Stimulated activated effector memory CD8-positive, alpha-beta T cell treated with anti-CD3 and anti-CD28 coated beads, Interleukin-12 subunit alpha, Interleukin-12 subunit beta, amount 100 ng/mL, for 72 hours (primary cell): Measurements from ENCODE around the gene VAT1L.

Source experiments
- ATAC-seq: fragments of 150-1000 bp; cut with Tn5 transposase; 2 replicates; pipeline ENCODE4 v1.10.0; 2021
- DNase-seq, 2 donors: peaks; one replicate each; pipeline ENCODE4 v3.0.0; 2021 to 2022; ENCODE audit warnings: low spot score in 2 of 2
- H3K27ac Mint-ChIP-seq: one replicate; pipeline ENCODE4 v1.8.0; 2022; ENCODE audit warnings: mild to moderate bottlenecking, mixed read lengths
- H3K36me3 Mint-ChIP-seq: one replicate; pipeline ENCODE4 v1.8.0; 2022; ENCODE audit warnings: mild to moderate bottlenecking, mixed read lengths
- H3K4me1 Mint-ChIP-seq: one replicate; pipeline ENCODE4 v1.8.0; 2022; ENCODE audit warnings: mixed read lengths
- H3K4me3 Mint-ChIP-seq: one replicate; pipeline ENCODE4 v1.8.0; 2022; ENCODE audit warnings: mild to moderate bottlenecking, mixed read lengths
- H3K9me3 Mint-ChIP-seq: one replicate; pipeline ENCODE4 v1.8.0; 2022; ENCODE audit warnings: mixed read lengths

VAT1L gene, protein sequence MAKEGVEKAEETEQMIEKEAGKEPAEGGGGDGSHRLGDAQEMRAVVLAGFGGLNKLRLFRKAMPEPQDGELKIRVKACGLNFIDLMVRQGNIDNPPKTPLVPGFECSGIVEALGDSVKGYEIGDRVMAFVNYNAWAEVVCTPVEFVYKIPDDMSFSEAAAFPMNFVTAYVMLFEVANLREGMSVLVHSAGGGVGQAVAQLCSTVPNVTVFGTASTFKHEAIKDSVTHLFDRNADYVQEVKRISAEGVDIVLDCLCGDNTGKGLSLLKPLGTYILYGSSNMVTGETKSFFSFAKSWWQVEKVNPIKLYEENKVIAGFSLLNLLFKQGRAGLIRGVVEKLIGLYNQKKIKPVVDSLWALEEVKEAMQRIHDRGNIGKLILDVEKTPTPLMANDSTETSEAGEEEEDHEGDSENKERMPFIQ

DNA sequence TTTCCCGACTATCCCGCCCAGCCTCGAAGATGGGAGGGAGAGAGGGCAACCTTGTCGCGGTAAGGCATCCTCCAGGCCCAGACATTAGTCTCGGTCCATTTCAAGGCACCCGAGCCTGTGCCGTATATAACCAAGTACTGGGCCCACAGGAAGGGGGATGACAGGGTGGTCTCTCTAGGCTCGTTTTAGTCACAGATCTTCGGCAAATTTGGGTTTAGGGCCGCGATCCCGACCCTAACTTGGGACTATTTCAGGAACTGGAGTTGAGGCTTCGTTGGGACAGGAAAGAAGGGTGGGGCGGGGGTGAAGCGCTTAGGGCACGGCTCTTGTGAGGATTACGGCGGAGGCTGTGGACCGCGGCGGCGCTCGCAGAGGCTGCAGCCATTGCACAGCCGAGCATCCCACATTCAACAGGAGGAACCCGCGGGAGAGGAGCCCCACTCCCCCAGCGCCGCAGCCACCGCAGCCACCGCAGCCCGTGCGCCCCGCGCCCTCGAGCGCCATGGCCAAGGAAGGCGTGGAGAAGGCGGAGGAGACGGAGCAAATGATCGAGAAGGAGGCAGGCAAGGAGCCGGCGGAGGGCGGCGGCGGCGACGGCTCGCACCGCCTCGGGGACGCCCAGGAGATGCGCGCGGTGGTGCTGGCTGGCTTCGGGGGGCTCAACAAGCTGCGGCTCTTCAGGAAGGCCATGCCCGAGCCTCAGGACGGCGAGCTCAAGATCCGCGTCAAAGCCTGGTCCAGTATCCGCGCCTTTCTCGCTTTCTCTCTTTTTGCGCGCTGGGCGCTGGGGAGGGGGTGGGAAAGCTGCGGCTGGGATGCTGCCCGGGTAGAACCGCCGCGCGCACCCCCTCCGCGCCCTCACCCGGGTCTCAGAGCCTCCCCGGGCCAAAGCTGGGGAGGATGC, at the start of gene VAT1L:
Gene VAT1L (plus strand): TSS at position 384 of the 904 bp plus-strand sequence. CDS start 119 bp downstream, at position 503.
- peak in 1 of 2 donors; percentile 53 for DNase-seq
- H3K4me3 Mint-ChIP-seq = peak within 1 kb of the TSS; percentile 71
- H3K9me3 Mint-ChIP-seq = no peaks in the 10 kb centered on the region
- peaks cover 6% of the 10 kb centered on the region for H3K4me1 Mint-ChIP-seq
- peak; percentile 67 for ATAC-seq
- H3K36me3 Mint-ChIP-seq = no peaks in the 10 kb centered on the region
- no peak within 1 kb of the TSS for H3K27ac Mint-ChIP-seq

DNA sequence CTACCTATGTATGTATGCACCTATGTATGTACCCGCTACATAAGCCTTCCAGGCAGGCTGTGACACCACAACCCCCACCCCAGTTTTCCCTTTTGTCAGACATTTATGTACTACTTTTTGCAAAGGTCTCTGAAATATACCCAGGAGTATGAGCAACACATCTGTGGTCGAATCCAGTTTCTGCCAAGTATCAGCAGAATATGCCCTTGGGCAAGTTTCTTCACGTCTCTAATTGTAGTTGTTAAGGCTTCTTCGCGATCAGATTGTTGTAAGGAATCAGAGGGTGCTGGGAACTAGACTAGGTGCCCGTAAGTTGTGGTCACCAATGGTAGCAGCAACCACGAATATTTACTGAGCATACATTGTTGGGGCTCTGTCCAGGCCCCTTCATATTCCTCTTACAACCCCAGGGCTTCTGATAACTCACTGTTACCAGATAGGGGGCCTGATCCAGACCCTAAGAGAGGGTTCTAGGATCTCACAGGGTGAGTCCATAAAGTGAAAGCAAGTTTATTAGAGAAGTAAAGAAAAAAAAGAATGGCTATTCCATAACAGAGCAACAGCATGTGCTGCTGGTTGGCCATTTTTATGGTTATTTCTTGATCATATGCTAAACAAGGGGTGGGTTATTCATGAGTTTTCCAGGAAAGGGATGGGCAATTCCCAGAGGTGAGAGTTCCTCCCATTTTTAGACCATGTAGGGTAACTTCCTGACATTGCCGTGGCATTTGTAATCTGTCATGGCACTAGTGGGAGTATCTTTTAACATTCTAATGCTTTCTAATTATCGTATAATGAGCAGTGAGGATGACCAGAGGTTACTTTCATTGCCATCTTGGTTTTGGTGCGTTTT, 49.4 kb upstream of the VAT1L start:
- Mint-ChIP-seq H3K36me3 (no peaks in the 10 kb centered on the region), H3K27ac (no peak overlapping the region), H3K4me3 (no peak overlapping the region), H3K9me3 (peaks cover 6% of the 10 kb centered on the region), H3K4me1 (peaks cover 24% of the 10 kb centered on the region)
- DNase-seq = no peak
- ATAC-seq = no peak

DNA sequence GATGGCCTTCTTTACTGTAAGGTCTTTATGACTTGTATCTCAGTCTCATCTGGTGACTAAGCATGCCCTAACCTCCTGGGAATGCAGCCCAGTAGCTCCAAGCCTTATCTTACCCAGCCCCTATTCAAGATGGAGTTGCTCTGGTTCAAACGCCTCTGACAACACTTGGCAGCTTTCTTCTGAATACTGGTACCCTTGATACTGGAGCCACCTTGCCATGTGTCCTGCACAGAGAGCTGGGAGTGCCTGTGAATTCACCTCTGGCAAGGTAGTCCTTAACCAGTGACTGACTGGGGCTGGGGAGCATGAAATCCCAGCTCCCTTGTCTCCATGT, 48.8 kb upstream of the VAT1L start:
- DNase-seq = no peak
- peaks cover 5% of the 10 kb centered on the region for H3K9me3 Mint-ChIP-seq
- ATAC-seq = no peak
- no peak overlapping the region for H3K27ac Mint-ChIP-seq
- H3K4me3 Mint-ChIP-seq = no peak overlapping the region
- H3K36me3 Mint-ChIP-seq = no peaks in the 10 kb centered on the region
- H3K4me1 Mint-ChIP-seq = peaks cover 24% of the 10 kb centered on the region

DNA sequence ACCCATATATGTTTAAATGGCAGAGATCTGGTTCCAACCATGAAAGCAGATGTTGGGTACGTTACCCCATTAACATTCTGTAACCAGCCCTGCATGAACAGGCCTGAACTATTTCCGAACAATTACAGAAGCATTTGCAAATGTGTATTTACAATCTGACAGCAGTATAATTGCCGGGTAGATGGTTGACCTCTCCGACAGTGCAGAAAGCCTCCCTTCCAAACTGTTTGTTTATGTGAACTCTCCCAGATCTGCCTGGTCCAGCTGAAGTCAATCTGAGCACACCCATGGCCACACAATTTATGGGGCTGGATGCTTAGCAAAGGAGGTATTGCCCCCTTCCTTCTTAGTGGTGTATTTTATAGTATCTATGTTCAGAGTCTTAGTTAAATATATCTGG, 44.2 kb upstream of the VAT1L start:
- Mint-ChIP-seq H3K27ac (no peak overlapping the region), H3K4me1 (peaks cover 7% of the 10 kb centered on the region), H3K9me3 (no peaks in the 10 kb centered on the region), H3K4me3 (no peak overlapping the region), H3K36me3 (no peaks in the 10 kb centered on the region)
- ATAC-seq = no peak
- DNase-seq = no peak

DNA sequence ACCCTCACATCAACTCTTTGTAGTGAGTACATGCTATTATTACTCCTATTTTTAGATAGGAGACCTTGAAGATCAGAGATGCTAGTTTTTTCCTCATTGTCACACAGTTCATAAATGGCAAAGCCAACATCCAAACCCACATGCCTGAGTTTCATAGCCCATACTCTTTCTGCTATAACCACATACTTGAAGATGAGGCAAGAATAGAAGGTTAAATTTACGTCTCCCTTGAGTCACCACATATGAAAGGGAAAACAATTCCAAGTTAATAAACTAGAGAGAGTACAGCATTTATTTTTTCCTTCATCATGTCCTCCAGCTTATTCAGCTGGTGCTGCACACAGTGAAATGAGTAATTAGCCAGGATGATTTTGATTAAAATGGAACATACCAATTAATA, 42.4 kb upstream of the VAT1L start:
- DNase-seq = no peak
- no peak overlapping the region for H3K4me3 Mint-ChIP-seq
- ATAC-seq = no peak
- no peaks in the 10 kb centered on the region for H3K9me3 Mint-ChIP-seq
- no peaks in the 10 kb centered on the region for H3K4me1 Mint-ChIP-seq
- H3K36me3 Mint-ChIP-seq = no peaks in the 10 kb centered on the region
- H3K27ac Mint-ChIP-seq = no peak overlapping the region

DNA sequence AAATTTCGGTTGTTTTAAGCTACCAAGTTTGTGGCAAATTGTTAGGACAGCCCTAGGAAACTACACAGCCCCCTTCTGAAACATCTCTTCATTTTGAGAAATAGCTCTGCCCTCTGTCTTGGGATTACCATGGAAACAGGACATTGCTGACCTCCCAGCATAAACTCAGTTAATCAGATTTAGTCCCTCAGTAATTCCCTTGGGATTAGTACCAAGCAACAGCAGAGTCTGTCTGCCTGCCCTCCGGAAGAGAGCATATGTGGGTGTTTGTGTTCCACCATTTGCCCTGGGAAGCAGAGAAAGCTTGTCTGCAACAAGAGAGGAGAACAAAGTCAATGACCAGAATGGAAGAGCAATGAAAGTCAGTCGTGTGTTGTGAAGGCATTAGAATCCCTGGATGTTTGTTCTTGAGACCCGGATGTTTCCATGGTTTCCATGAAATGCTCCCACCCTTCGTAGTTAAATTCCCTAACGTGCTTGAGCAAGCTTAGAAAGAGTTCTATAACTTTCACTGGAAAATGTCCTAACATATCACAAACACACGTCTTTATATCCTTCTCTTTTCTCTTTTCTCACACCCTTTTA, 39.9 kb upstream of the VAT1L start:
- H3K9me3 Mint-ChIP-seq = no peaks in the 10 kb centered on the region

DNA sequence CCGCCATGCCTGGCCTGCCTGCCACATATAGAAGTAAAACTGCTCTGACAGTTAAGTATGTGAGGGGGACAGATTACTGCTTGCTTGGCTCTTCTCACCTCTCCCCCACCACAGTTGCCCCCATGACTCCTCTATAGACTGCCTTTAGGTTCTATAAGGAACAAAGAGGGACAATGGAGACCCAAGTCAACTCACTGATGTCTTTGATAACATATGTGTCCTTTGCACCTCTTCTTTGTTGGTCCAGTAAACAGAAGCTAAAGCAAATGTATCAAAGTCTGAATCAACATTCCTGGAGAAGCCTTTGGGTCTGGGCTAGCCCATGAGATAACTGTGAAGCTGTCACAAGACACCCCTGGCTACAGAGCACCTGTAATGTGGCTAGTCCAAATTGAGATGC, 38.9 kb upstream of the VAT1L start:
- Mint-ChIP-seq H3K4me3 (no peak overlapping the region), H3K9me3 (no peaks in the 10 kb centered on the region), H3K4me1 (no peaks in the 10 kb centered on the region), H3K27ac (no peak overlapping the region), H3K36me3 (no peaks in the 10 kb centered on the region)
- ATAC-seq = no peak
- DNase-seq = no peak

More for the DNA sequence above, 39.9 kb upstream of the VAT1L start:
- no peaks in the 10 kb centered on the region for H3K4me1 Mint-ChIP-seq
- DNase-seq (no peak), ATAC-seq (no peak)
- H3K36me3 Mint-ChIP-seq = no peaks in the 10 kb centered on the region
- no peak overlapping the region for H3K4me3 Mint-ChIP-seq
- no peak overlapping the region for H3K27ac Mint-ChIP-seq

DNA sequence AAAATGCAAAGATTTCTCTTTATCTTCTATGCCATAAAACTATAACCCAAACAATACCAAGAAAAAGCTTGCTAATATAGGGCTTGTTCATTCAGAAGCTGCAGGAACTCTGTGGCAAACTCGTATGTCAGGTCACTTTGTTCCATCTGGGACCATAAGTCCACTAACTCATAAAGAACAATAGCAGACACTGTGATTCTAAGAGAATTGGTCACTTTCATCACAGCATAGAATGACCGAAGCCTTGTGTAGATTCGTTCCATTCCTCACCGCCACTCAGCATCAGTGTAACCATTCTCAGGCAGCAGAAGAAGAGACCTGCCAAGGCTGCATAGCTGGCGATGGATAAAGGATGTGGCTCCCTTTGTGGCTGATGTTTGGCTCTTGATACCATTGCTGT, 30.3 kb upstream of the VAT1L start:
- no peak for ATAC-seq
- Mint-ChIP-seq H3K4me1 (no peaks in the 10 kb centered on the region), H3K27ac (no peak overlapping the region), H3K36me3 (no peaks in the 10 kb centered on the region), H3K9me3 (no peaks in the 10 kb centered on the region), H3K4me3 (no peak overlapping the region)
- no peak for DNase-seq

DNA sequence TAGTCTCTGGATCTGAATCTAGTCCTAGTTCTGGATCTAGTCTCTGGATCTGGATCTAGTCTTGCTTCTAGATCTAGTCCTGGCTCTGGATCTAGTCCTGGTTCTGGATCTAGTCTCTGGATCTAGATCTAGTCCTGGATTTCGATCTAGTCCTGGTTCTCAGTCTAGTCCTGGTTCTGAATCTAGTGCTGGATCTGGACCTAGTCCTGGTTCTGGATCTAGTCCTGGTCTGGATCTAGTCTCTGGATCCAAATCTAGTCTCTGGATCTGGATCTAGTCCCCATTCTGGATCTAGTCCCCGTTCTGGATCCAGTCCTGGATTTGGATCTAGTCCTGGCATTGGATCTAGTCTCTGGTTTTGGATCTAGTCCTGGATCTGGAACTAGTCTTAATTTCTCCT, 29.9 kb upstream of the VAT1L start:
- Mint-ChIP-seq H3K9me3 (no peaks in the 10 kb centered on the region), H3K4me3 (no peak overlapping the region), H3K27ac (no peak overlapping the region), H3K4me1 (no peaks in the 10 kb centered on the region), H3K36me3 (no peaks in the 10 kb centered on the region)
- ATAC-seq = no peak
- DNase-seq = no peak

DNA sequence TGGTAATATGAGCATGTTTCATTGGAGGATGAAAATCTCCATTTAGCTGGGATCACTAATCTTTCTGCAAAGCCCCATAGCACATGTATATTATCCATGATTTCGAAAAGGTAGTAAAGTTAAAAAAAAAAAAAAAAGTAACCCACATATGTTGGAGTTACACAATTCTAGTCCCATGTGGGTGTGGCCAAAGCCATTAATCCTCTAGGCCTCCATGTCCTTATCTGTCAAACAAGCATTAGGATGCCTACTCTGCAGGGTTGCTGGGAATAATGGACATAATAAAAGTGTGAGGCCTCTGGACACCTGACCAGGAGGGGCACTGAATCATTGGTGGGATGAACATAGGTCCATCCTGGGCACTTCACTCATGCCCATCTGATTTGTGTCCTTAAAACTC, 29.2 kb upstream of the VAT1L start:
- H3K27ac Mint-ChIP-seq = no peak overlapping the region
- no peaks in the 10 kb centered on the region for H3K36me3 Mint-ChIP-seq
- DNase-seq (no peak), ATAC-seq (no peak)
- no peaks in the 10 kb centered on the region for H3K9me3 Mint-ChIP-seq
- no peak overlapping the region for H3K4me3 Mint-ChIP-seq
- no peaks in the 10 kb centered on the region for H3K4me1 Mint-ChIP-seq

DNA sequence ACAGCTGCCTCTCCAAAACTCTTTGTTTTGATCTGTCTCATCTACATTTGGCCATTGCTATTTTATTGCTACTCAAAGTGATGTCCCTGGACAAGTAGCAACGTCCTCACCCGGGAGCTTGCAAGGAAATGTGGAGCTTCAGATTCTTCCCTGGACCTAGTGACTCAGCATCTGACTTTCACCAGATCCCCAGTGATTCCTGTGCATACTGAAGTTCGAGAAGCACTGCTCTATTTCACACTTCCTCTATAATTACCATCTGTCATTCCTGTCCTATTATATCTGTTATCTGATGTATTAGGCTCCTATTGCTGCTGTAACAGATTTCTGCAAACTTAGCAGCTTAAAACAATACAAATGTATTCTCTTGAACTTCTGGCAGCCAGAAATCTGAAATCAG, 28.5 kb upstream of the VAT1L start:
- H3K4me3 Mint-ChIP-seq = no peak overlapping the region
- DNase-seq (no peak), ATAC-seq (no peak)
- H3K36me3 Mint-ChIP-seq = no peaks in the 10 kb centered on the region
- H3K9me3 Mint-ChIP-seq = no peaks in the 10 kb centered on the region
- H3K4me1 Mint-ChIP-seq = no peaks in the 10 kb centered on the region
- no peak overlapping the region for H3K27ac Mint-ChIP-seq

DNA sequence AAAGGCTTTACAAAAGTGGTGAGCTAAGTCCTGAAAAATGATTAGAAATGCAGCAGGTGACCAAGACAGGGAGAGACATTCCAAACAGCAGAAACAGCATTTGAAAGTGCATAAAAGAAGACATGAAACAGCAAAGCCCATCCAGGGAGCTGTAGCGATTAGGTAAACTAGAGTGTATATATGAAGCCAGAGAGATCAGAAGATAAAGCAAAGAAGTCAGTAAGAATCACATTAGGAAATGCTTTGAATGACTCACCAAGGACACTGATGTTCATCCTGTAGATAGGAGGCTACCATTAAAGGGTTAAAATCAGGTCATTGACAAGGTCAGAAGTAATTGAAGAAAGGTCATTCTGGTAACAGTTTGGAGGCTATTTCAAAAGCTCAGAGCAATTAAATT, 27.6 kb upstream of the VAT1L start:
- ATAC-seq = no peak
- H3K4me3 Mint-ChIP-seq = no peak overlapping the region
- H3K9me3 Mint-ChIP-seq = no peaks in the 10 kb centered on the region
- DNase-seq = no peak
- no peak overlapping the region for H3K27ac Mint-ChIP-seq
- no peaks in the 10 kb centered on the region for H3K4me1 Mint-ChIP-seq
- H3K36me3 Mint-ChIP-seq = no peaks in the 10 kb centered on the region

DNA sequence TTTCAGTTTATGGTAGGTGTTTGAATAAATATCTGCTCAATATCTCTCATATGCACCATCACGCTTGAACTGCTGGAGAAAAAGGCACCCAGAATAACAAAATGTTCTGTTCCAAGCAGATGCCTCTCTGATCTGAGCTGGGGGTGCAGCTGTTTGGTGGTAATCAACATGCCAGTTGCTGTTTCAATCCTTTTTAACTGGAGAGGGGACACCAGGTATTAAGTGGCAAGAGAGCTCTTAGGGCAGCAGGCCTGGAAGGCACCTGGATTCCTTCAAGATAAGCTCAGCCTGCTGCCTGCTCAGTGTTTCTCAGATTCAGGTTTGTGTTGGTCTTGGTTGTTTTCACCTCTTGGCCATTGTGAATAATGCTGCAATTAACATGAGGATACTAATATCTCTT, 27.2 kb upstream of the VAT1L start:
- ATAC-seq = no peak
- Mint-ChIP-seq H3K27ac (no peak overlapping the region), H3K4me3 (no peak overlapping the region), H3K9me3 (no peaks in the 10 kb centered on the region), H3K36me3 (no peaks in the 10 kb centered on the region), H3K4me1 (no peaks in the 10 kb centered on the region)
- no peak for DNase-seq

DNA sequence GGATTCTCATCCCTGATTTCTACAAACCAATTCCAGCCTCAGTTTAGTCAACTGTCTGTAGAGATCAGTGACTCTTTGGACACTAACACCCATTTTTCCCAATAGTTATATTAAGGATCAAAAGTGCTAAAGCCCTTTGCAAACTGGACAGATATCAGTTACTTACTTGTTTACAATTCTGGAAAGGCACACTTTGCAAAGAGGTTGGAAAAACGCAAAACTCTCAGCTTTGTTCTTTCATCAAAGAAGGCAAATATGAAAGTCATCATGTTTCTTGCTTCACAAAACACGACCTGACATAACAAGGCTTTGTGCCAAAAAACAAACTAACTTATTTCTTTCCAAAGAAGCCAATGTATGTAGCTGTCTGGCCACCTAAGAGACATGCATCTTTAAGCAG, 26.1 kb upstream of the VAT1L start:
- no peak for DNase-seq
- Mint-ChIP-seq H3K27ac (no peak overlapping the region), H3K9me3 (no peaks in the 10 kb centered on the region), H3K36me3 (no peaks in the 10 kb centered on the region), H3K4me3 (no peak overlapping the region), H3K4me1 (no peaks in the 10 kb centered on the region)
- ATAC-seq = no peak

DNA sequence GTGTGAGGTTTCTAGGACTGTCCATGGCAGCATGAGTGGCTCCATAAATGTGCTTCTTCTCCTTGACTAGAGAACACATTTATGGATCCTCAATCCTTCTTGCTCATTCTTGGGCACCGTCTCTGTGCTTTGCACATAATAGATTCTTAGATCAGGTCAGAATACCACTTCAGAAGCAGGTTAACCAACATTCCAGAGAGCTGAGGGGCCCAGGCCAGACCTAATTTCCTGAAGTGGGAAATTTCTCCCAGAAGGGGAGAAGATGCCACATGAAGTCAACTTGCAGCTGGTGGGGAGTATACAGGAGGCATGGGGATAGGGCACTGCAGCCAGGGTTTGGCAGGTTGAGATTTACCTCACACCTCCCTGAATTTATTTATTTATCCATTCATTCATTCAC, 24.4 kb upstream of the VAT1L start:
- no peak for DNase-seq

More for the DNA sequence above, 24.4 kb upstream of the VAT1L start:
- Mint-ChIP-seq H3K9me3 (no peaks in the 10 kb centered on the region), H3K36me3 (no peaks in the 10 kb centered on the region), H3K4me1 (no peaks in the 10 kb centered on the region), H3K4me3 (no peak overlapping the region), H3K27ac (no peak overlapping the region)
- ATAC-seq = no peak
